Mucosa of stomach (tissue), 1 donor: ENCODE data around the gene WWP2.
A peak's percentile ranks its signal among the peaks of the same experiment; 100 is the strongest.
"Not testable (repeated sequence)": the region's sequence is repeated elsewhere in the genome, so short reads cannot be mapped to it uniquely, and the experiment has no call there.

Experiments
- H3K27me3 ChIP-seq: one replicate; pipeline ENCODE4 v1.7.0; 2013; ENCODE audit warnings: mild to moderate bottlenecking, low read length; ENCODE audit not compliant: control insufficient read depth, insufficient read depth
- H3K36me3 ChIP-seq: one replicate; pipeline ENCODE4 v1.7.0; 2013; ENCODE audit warnings: low read length; ENCODE audit not compliant: control insufficient read depth, insufficient read depth
- H3K4me1 ChIP-seq: one replicate; pipeline ENCODE4 v1.7.0; 2013; ENCODE audit warnings: mild to moderate bottlenecking, low read length; ENCODE audit not compliant: control insufficient read depth, insufficient read depth
- H3K4me3 ChIP-seq: one replicate; pipeline ENCODE4 v1.7.0; 2013; ENCODE audit warnings: low read length
- H3K9ac ChIP-seq: one replicate; pipeline ENCODE4 v1.7.0; 2013; ENCODE audit warnings: mild to moderate bottlenecking, low read length, moderate library complexity
- H3K9me3 ChIP-seq: one replicate; pipeline ENCODE4 v1.7.0; 2013; ENCODE audit warnings: mild to moderate bottlenecking, low read length, moderate library complexity; ENCODE audit not compliant: control insufficient read depth
- donor health status: Pancreatic carcinoma.

WWP2 gene

DNA sequence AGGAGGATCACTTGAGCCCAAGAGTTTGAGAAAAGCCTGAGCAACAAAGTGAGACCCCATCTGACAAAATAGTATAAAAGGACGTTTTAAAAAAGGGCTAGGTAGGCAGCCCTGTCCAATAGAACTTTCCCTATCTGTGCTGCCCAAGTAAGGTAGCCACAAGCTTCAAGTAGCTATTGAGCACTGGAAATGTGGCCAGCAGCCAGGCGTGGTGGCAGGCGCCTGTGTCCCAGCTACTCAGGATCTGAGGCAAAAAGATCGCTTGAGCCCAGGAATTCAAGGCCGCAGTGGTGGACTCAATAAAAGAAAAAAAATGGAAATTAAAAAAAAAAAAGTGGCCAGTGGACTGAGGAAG is 34.2 kb upstream of the WWP2 start:
- Histone ChIP-seq H3K9me3 (no peaks in the 10 kb centered on the region), H3K9ac (no peak overlapping the region), H3K4me3 (no peak overlapping the region), H3K4me1 (peaks cover 5% of the 10 kb centered on the region), H3K36me3 (no peaks in the 10 kb centered on the region), H3K27me3 (no peaks in the 10 kb centered on the region)

DNA sequence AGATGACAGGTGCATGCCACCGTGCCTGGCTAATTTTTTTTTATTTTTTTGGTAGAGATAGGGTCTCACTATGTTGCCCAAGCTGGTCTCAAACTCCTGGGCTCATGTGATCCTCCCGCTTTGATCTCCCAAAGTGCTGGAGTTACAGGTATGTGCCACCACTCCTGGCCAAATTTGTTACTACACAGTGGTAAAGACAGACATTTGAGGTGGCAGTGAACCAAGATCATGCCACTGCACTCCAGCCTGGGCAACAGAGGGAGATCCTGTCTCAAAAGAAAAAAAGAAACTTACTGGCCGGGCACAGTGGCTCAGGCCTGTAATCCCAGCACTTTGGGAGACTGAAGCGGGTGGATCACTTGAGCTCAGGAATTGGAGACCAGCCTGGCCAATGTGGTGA is 33.1 kb upstream of the WWP2 start:
- H3K27me3 ChIP-seq, H3K36me3 ChIP-seq, H3K9me3 ChIP-seq, H3K4me1 ChIP-seq, H3K4me3 ChIP-seq, H3K9ac ChIP-seq: not testable (repeated sequence)

DNA sequence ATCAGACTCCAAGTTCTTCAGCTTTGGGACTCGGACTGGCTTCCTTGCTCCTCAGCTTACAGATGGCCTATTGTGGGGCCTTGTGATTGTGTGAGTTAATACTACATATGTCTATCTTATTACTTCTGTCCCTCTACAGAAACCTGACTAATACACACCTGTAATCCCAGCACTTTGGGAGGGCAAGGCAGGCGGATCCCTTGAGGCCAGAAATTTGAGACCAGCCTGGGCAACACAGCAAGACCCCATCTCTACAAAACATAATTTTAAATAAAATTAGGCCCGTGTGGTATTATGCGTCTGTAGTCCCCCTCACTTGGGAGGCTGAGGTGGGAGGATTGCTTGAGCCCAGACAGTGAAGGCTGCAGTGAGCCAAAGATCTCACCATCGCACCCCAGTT is 30.9 kb upstream of the WWP2 start:
- not testable (repeated sequence) for H3K9ac ChIP-seq, H3K27me3 ChIP-seq, H3K9me3 ChIP-seq, H3K4me1 ChIP-seq, H3K4me3 ChIP-seq, H3K36me3 ChIP-seq

DNA sequence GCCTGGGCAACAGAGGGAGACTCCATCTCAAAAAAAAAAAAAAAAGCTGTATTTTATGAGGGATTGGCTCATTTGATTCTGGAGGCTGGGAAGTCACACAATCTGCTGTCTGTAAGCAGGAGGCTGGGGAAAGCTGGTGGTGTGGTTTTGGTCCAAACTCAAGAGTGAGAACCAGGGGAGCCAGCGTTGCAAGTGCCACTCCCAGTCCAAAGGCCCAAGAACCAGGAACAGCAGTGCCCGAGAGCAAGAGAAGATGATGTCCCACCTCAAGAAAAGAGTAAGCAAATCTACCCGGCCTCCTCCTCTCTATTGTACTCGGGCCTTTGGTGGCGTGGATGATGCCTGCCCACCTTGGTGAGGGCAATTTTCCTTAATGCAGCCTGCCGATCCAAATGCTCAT is 30.0 kb upstream of the WWP2 start:
- Histone ChIP-seq H3K36me3 (no peaks in the 10 kb centered on the region), H3K27me3 (no peaks in the 10 kb centered on the region), H3K9ac (no peak overlapping the region), H3K9me3 (no peaks in the 10 kb centered on the region), H3K4me3 (no peak overlapping the region), H3K4me1 (peaks cover 5% of the 10 kb centered on the region)

DNA sequence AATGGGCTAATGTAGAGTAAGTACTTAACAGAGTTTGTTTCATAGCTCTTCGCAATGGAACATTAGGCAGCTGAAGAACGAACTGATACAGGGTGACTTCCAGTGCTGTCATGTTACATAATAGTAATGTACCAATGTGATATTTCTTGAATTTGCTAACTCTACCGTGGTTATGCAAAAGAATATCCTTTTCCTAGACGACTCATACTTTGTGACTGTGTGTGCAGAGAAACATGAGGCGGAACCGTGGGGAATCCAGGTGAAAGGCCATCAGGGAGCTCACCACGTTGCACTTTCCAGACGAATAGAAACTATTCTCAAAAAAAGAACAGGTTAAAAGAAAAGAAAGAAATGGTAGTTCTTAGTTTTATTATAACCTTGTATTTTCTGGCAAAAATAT is 20.6 kb upstream of the WWP2 start:
- H3K4me3 ChIP-seq, result no peak overlapping the region
- H3K27me3 ChIP-seq, result no peaks in the 10 kb centered on the region
- peaks cover 16% of the 10 kb centered on the region for H3K36me3 ChIP-seq
- no peak overlapping the region for H3K9ac ChIP-seq
- peaks cover 18% of the 10 kb centered on the region for H3K4me1 ChIP-seq
- no peaks in the 10 kb centered on the region for H3K9me3 ChIP-seq

DNA sequence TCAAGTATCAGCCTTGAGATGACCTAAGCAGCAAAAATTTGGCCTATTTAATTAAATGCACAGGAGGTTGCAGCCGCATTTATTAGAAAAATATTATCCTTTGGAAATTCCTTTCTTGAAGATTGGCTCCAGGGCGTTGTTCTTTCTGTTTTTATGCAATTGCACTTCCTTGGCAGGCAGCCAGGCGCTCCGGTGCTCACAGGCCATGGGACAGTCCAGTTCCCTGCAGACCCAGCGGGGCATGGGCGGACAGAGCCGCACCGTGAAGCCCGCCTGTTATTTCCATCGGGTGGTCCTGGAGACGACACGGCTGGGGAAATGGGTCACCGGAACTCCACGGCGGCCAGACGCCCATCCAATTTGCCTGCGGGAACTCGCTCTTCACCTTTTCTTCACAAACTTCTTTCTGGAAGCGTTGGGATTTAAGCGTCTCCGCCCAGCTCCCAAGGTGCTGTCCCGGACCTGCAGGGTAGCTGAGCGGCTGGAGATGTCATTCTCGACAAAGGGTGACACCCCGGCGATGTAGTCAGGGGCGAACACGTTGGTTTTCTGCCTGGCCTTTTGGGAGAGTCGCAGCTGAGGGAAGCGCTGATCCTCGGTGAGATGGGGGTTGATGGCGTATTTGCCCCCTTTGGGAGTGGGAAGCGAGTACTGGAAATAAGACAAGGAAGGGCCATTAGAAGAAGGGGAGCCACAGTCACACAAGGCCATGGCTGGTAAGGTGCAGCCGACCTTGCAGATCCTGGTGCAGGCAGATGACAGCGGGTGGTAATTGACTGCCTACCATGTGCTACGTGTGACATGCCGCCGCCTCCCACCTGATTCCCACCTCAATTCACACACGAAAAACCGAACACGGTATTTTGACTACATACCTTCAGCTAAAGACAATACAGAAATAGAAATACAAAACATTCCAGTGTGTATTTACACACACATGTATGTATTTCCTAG is 19.9 kb upstream of the WWP2 start:
- H3K36me3 ChIP-seq, result peaks cover 16% of the 10 kb centered on the region
- no peak overlapping the region for H3K9ac ChIP-seq

DNA sequence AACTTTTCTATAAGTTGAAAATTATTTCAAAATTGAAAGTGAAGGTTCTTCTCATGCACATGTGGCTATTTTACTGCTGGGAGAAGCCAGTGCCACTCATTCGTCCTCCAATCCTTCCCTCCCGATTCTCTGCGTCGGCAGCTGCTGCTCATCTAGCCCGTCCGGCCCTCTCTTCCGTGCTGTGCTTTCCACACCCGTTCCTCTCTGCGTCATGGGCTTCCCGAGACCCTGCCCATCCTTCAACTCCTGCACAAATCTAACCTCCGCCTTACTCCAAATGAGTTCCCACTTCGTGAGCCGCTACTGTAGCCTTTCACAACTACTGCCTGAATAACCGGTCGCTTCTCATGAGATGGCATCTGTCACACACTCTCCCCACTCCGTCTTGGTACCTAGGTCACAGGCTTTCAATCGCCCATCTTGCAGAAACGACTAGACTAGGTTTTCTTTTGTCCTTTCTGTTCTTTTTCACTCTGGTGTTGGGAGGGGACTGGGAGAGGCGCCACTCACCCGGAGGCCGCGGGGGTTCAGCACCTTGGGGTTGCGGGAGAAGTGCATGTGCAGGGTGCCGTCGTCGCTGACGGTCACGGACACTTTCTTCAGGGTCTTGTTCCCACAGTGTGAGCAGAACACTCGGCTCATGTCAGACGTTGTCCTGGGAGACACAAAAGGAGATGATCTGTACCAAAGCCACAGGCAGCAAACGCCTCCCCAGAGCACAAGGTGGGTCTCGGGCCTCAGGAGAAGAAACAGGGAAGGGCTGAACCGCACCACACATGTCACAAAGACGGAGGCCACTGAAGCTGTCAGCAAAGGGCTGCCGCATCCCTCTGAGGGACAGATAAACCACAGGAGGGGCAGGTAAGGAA is 17.5 kb upstream of the WWP2 start:
- H3K4me3 ChIP-seq, result no peak overlapping the region
- H3K36me3 ChIP-seq, result peaks cover 19% of the 10 kb centered on the region
- H3K9ac ChIP-seq, result no peak overlapping the region
- H3K4me1 ChIP-seq, result peaks cover 18% of the 10 kb centered on the region
- H3K9me3 ChIP-seq, result no peaks in the 10 kb centered on the region
- H3K27me3 ChIP-seq, result no peaks in the 10 kb centered on the region

More for the DNA sequence above, 19.9 kb upstream of the WWP2 start:
- Histone ChIP-seq H3K9me3 (no peaks in the 10 kb centered on the region), H3K27me3 (no peaks in the 10 kb centered on the region), H3K4me1 (peaks cover 18% of the 10 kb centered on the region), H3K4me3 (no peak overlapping the region)

DNA sequence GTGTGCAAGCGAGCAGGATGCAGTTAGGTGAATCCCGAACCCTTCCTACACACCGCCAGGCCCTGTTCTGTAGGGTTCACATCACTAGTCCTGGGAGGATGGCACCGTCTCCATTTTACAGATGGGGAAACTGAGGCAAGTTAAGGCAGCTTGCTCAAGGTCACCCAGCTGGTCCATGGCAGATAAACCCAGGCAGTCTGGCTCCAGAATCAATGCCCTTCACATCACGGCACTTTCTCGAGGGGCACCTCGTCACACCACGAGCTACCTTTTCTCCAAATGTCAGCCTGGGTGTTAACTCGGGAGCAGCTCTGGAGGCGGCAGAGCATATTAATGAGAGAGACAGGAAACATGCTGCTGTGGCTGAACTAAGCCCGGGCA is 16.9 kb upstream of the WWP2 start:
- Histone ChIP-seq H3K36me3 (peaks cover 19% of the 10 kb centered on the region), H3K4me1 (peaks cover 18% of the 10 kb centered on the region), H3K27me3 (no peaks in the 10 kb centered on the region), H3K4me3 (no peak overlapping the region), H3K9ac (no peak overlapping the region), H3K9me3 (no peaks in the 10 kb centered on the region)

DNA sequence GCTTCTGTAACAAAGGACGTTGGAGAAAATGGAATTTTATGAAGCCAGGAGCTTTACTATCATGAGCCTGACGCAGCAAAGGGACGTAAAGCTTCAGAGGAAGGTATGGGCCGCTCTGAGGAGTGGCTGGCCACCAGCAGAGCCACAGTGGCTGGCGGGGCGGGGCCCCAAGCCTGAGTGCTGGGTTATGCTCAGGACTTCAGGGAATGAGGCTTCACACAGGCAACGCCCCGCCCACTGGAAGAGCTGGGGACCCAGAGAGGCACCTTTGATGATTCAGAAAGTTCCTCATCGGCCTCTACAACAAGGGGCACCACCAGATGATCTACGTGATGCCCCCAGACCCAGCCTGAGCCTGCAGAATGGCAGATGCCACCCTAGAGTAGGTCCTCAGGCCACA is 16.2 kb upstream of the WWP2 start:
- Histone ChIP-seq H3K36me3 (peaks cover 19% of the 10 kb centered on the region), H3K4me3 (no peak overlapping the region), H3K4me1 (peaks cover 18% of the 10 kb centered on the region), H3K9me3 (no peaks in the 10 kb centered on the region), H3K9ac (no peak overlapping the region), H3K27me3 (no peaks in the 10 kb centered on the region)

DNA sequence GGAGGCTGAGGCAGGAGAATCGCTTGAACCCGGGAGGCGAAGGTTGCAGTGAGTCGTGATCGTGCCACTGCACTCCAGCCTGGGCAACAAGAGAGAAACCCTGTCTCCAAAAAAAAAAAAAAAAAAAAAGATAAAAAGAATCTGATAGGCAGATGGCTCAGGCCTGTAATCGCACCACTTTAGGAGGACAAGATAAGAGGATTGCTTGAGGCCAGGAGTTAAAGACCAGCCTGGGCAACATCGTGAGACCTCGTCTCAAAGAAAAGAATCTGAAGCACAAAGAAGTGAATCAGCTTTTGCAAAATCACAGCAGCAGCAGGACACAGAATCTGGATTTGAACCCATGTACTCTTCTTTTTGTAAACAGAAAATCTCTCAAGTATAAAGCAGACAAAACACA is 15.0 kb upstream of the WWP2 start:
- Histone ChIP-seq H3K9me3 (no peaks in the 10 kb centered on the region), H3K36me3 (peaks cover 19% of the 10 kb centered on the region), H3K9ac (no peak overlapping the region), H3K4me1 (peaks cover 9% of the 10 kb centered on the region), H3K4me3 (no peak overlapping the region), H3K27me3 (no peaks in the 10 kb centered on the region)

DNA sequence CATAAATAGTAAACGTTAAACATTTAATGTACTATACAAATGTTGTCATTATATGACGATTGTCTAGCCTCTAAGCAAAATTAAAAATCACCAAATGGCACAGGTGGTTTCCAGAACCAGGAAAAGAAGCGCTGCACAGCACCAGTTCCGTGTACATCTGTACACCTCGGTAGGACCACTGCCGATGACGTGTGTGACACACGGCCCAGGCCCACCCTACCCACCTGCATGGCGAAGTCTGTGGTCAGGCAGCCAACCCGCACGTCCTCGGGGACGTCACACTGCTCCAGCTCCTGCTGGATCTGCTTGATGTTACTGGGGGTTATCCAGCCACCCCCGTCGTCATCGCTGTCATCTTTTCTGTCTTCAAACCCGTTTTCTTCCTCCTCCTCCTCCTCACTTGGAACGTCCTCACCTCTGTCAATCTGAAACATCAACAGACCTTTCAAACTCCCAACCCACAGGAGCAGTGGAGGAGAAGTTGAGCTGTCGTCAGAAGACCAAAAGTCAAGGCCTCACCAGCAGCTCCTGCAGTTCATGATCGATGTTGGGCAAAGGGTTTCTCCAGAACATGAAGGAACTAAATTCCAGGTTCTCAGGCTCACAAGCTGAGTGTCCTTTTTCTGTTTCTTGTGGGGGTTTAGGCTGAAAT is 13.3 kb upstream of the WWP2 start:
- no peaks in the 10 kb centered on the region for H3K27me3 ChIP-seq
- H3K4me3 ChIP-seq, result no peak overlapping the region
- no peaks in the 10 kb centered on the region for H3K9me3 ChIP-seq
- H3K4me1 ChIP-seq, result no peaks in the 10 kb centered on the region
- no peak overlapping the region for H3K9ac ChIP-seq
- peaks cover 19% of the 10 kb centered on the region for H3K36me3 ChIP-seq

DNA sequence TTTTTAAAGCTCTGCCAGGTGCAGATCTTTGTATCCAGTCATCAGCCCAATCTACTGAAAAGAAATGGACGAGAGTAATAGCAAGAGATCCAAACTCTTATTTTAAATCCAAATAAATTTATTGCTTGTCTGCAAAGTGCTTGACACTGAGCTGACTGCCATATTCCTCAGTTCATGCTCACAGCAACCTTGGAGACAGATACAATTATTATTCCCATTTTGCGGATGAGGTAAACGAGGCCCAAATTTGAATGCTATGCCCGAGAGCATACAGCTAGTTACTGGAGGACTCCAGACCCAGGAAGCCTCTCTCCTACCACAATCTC is 8.0 kb upstream of the WWP2 start:
- no peaks in the 10 kb centered on the region for H3K4me1 ChIP-seq
- H3K36me3 ChIP-seq, result peaks cover 1% of the 10 kb centered on the region
- H3K9ac ChIP-seq, result peak overlapping the region; percentile 81
- H3K27me3 ChIP-seq, result no peaks in the 10 kb centered on the region
- no peaks in the 10 kb centered on the region for H3K9me3 ChIP-seq
- H3K4me3 ChIP-seq, result peak overlapping the region; percentile 65
